ENCODE measurements around the gene FKBP5. TPM values are rescaled to one million over a fixed set of nuclear protein-coding genes. Genes with fewer than 3 reads are reported as not detected.

The FKBP5 gene
- total and polyA plus RNA-seq, 9 of the 15 experiments (the other 6 are each of a cell fraction or from before 2014, with no cell fraction given): 32.7 to 151 (median 75.0) TPM

DNA sequence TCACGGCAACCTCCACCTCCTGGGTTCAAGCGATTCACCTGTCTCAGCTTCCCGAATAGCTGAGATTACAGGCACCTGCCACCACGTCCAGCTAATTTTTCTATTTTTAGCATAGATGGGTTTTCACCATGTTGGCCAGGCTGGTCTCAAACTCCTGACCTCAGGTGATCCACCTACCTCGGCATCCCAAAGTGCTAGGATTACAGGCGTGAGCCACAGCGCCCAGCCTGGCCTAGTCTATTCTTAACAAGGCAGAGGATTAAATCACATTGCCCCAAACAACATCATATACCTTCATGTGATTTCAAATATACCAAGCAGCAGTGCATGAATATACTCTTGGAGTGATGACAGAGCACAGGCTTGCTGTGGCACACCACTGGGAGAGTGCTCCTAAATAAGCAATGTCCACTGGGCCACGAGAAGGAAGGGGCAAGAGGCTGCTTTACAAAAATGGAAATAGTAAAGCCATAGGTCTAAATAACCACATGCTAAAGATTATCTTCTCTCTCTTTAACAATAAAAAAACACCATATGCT lies 99.4 kb downstream of the FKBP5 start (continued):
- TF ChIP-seq CCNT2 (IDR thresholded peaks at IDR 0.05; ENCODE audit: borderline replicate concordance, extremely low read depth, insufficient read length, low read depth, low read length) (no peak), ZNF175 (CRISPR knock-in tag; IDR thresholded peaks at IDR 0.05; ENCODE audit: low read depth) (no peak), POLR2G (IDR thresholded peaks at IDR 0.05; ENCODE audit: low read depth, low read length) (no peak), ARID1B (IDR thresholded peaks at IDR 0.05) (no peak), CBFA2T2 (conservative IDR thresholded peaks at IDR 0.05) (no peak), CREB3L1 (IDR thresholded peaks at IDR 0.05; ENCODE audit: borderline replicate concordance, low read depth) (no peak), ZNF583 (CRISPR knock-in tag; IDR thresholded peaks at IDR 0.05) (no peak), GTF3C2 (IDR thresholded peaks at IDR 0.05; ENCODE audit: borderline replicate concordance, extremely low read depth, insufficient read length) (no peak), NR0B1 (IDR thresholded peaks at IDR 0.05; ENCODE audit: partially characterized antibody) (no peak)
- TF ChIP-seq, protein P1, sequence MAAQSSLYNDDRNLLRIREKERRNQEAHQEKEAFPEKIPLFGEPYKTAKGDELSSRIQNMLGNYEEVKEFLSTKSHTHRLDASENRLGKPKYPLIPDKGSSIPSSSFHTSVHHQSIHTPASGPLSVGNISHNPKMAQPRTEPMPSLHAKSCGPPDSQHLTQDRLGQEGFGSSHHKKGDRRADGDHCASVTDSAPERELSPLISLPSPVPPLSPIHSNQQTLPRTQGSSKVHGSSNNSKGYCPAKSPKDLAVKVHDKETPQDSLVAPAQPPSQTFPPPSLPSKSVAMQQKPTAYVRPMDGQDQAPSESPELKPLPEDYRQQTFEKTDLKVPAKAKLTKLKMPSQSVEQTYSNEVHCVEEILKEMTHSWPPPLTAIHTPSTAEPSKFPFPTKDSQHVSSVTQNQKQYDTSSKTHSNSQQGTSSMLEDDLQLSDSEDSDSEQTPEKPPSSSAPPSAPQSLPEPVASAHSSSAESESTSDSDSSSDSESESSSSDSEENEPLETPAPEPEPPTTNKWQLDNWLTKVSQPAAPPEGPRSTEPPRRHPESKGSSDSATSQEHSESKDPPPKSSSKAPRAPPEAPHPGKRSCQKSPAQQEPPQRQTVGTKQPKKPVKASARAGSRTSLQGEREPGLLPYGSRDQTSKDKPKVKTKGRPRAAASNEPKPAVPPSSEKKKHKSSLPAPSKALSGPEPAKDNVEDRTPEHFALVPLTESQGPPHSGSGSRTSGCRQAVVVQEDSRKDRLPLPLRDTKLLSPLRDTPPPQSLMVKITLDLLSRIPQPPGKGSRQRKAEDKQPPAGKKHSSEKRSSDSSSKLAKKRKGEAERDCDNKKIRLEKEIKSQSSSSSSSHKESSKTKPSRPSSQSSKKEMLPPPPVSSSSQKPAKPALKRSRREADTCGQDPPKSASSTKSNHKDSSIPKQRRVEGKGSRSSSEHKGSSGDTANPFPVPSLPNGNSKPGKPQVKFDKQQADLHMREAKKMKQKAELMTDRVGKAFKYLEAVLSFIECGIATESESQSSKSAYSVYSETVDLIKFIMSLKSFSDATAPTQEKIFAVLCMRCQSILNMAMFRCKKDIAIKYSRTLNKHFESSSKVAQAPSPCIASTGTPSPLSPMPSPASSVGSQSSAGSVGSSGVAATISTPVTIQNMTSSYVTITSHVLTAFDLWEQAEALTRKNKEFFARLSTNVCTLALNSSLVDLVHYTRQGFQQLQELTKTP (IDR thresholded peaks at IDR 0.05; ENCODE audit: low read depth in 1 of 2, partially characterized antibody in 2 of 2): no peak
